Endodermal cell (in vitro differentiated cells): Measurements from ENCODE around the gene TDRD9. TPM values are rescaled to one million over a fixed set of nuclear protein-coding genes. Genes with fewer than 3 reads are reported as not detected.

Experiments used
- DNase-seq: peaks from one replicate; pipeline ENCODE4 v3.0.0-alpha.2; 2017
- H3K27ac ChIP-seq: 2 replicates; pipeline ENCODE4 v1.5.1; 2013; ENCODE audit warnings: mild to moderate bottlenecking, low read depth, low read length, moderate library complexity
- H3K27me3 ChIP-seq: 2 replicates; pipeline ENCODE4 v1.6.1; 2013; ENCODE audit warnings: mild to moderate bottlenecking, low read length, moderate library complexity; ENCODE audit not compliant: insufficient read depth, control insufficient read depth, poor library complexity, severe bottlenecking
- H3K36me3 ChIP-seq: 2 replicates; pipeline ENCODE4 v1.7.0; 2013; ENCODE audit warnings: mild to moderate bottlenecking, low read length, moderate library complexity; ENCODE audit not compliant: control insufficient read depth, insufficient read depth
- H3K4me1 ChIP-seq: one replicate; pipeline ENCODE4 v1.7.0; 2013; ENCODE audit warnings: low read length; ENCODE audit not compliant: control insufficient read depth, insufficient read depth
- H3K4me3 ChIP-seq: 2 replicates; pipeline ENCODE4 v1.5.1; 2013; ENCODE audit warnings: mild to moderate bottlenecking, low read length, moderate library complexity
- H3K9ac ChIP-seq: 2 replicates; pipeline ENCODE4 v1.6.1; 2013; ENCODE audit warnings: mild to moderate bottlenecking, low read length, moderate library complexity; ENCODE audit not compliant: poor library complexity, severe bottlenecking; ENCODE audit errors: extremely low read depth
- H3K9me3 ChIP-seq: 2 replicates; pipeline ENCODE4 v1.6.1; 2013; ENCODE audit warnings: mild to moderate bottlenecking, low read length, moderate library complexity; ENCODE audit not compliant: control insufficient read depth
- H3K27ac Mint-ChIP-seq: 2 replicates; pipeline ENCODE4 v1.8.0; 2020; ENCODE audit warnings: mixed read lengths
- H3K27me3 Mint-ChIP-seq: 2 replicates; pipeline ENCODE4 v1.8.0; 2021; ENCODE audit warnings: mild to moderate bottlenecking, mixed read lengths; ENCODE audit not compliant: insufficient read depth
- H3K36me3 Mint-ChIP-seq: 2 replicates; pipeline ENCODE4 v1.8.0; 2020; ENCODE audit warnings: low read depth, mixed read lengths
- H3K4me1 Mint-ChIP-seq: 2 replicates; pipeline ENCODE4 v1.8.0; 2020; ENCODE audit warnings: mixed read lengths
- H3K4me3 Mint-ChIP-seq: 2 replicates; pipeline ENCODE4 v1.8.0; 2020; ENCODE audit warnings: mild to moderate bottlenecking, moderate library complexity, mixed read lengths
- H3K9me3 Mint-ChIP-seq: 2 replicates; pipeline ENCODE4 v1.8.0; 2020; ENCODE audit warnings: mild to moderate bottlenecking, mixed read lengths
- CTCF ChIP-seq: fragments of 200-600 bp; sonication (generic); conservative IDR thresholded peaks from 2 replicates; pipeline ENCODE4 v1.5.0; 2021; ENCODE audit warnings: antibody characterized with exemption, mild to moderate bottlenecking
- WGBS, 2 experiments: methylation state at CpG; one replicate each; pipeline versions ENCODE4 v1.1.5 to v1.1.7; 2013; ENCODE audit warnings: missing lambda C conversion rate in 2 of 2, mixed read lengths in 1 of 2; ENCODE audit not compliant: insufficient coverage in 1 of 2, insufficient read length in 1 of 2; 5-methylcytosine and 5-hydroxymethylcytosine counted together
- total RNA-seq, 2 donors: library from RNA; stranded (reverse); fragmentation: NEBNext Ultra II Directional in 1 of 2; extraction: Animal tissue kit (Norgen Biotek cat#: 25700) in 1 of 2; gene quantifications; 2 replicates in 1 of 2; 3 replicates in 1 of 2; pipeline ENCODE4 v1.2.1, GENCODE V29; 2021

The TDRD9 gene
- total RNA-seq, 2 donors from 2014 or later, result not detected

GRCh38 chr14:103894723-103895059, 33.6 kb upstream of the TDRD9 start:
- DNase-seq, result no peak
- WGBS, 2 experiments, result 83 to 100% methylated on average over 3 to 7 of the region's 7 CpGs

GRCh38 chr14:103896578-103896977, 31.7 kb upstream of the TDRD9 start:
- Histone ChIP-seq H3K4me3 (no peak overlapping the region), H3K27me3 (no peaks in the 10 kb centered on the region), H3K4me1 (no peaks in the 10 kb centered on the region), H3K9me3 (no peaks in the 10 kb centered on the region), H3K36me3 (no peaks in the 10 kb centered on the region), H3K9ac (no peak overlapping the region), H3K27ac (no peak overlapping the region)
- no peaks in the 10 kb centered on the region for H3K36me3 Mint-ChIP-seq
- peaks cover 6% of the 10 kb centered on the region for H3K9me3 Mint-ChIP-seq
- H3K4me3 Mint-ChIP-seq, result no peak overlapping the region
- no peak overlapping the region for H3K27ac Mint-ChIP-seq
- WGBS, 2 experiments, result 70 to 76% methylated on average over 4 to 5 of the region's 6 CpGs
- DNase-seq, result peak; percentile 42
- peaks cover 8% of the 10 kb centered on the region for H3K27me3 Mint-ChIP-seq
- TF ChIP-seq CTCF, result no peak
- no peaks in the 10 kb centered on the region for H3K4me1 Mint-ChIP-seq

More at GRCh38 chr14:103894723-103895059, 33.6 kb upstream of the TDRD9 start:
- no peaks in the 10 kb centered on the region for H3K4me1 Mint-ChIP-seq
- no peak for TF ChIP-seq CTCF
- no peaks in the 10 kb centered on the region for H3K4me1 ChIP-seq
- no peak overlapping the region for H3K4me3 Mint-ChIP-seq
- H3K27ac Mint-ChIP-seq, result no peak overlapping the region
- H3K36me3 ChIP-seq, result no peaks in the 10 kb centered on the region
- H3K27me3 ChIP-seq, result no peaks in the 10 kb centered on the region
- H3K9me3 Mint-ChIP-seq, result peaks cover 6% of the 10 kb centered on the region
- H3K4me3 ChIP-seq, result no peak overlapping the region
- H3K36me3 Mint-ChIP-seq, result no peaks in the 10 kb centered on the region
- no peaks in the 10 kb centered on the region for H3K9me3 ChIP-seq
- no peak overlapping the region for H3K27ac ChIP-seq
- no peak overlapping the region for H3K9ac ChIP-seq
- peaks cover 8% of the 10 kb centered on the region for H3K27me3 Mint-ChIP-seq

GRCh38 chr14:103897075-103897947, 30.9 kb upstream of the TDRD9 start:
- no peaks in the 10 kb centered on the region for H3K36me3 Mint-ChIP-seq
- H3K4me3 Mint-ChIP-seq, result no peak overlapping the region
- DNase-seq, result no peak
- H3K9me3 Mint-ChIP-seq, result peaks cover 6% of the 10 kb centered on the region
- no peaks in the 10 kb centered on the region for H3K36me3 ChIP-seq
- no peak overlapping the region for H3K4me3 ChIP-seq
- TF ChIP-seq CTCF, result no peak
- 84% methylated on average over 17 to 27 of the region's 27 CpGs for WGBS, 2 experiments
- peaks cover 8% of the 10 kb centered on the region for H3K27me3 Mint-ChIP-seq
- H3K9ac ChIP-seq, result no peak overlapping the region
- H3K27ac ChIP-seq, result no peak overlapping the region
- H3K27me3 ChIP-seq, result no peaks in the 10 kb centered on the region
- H3K27ac Mint-ChIP-seq, result no peak overlapping the region
- no peaks in the 10 kb centered on the region for H3K4me1 Mint-ChIP-seq
- no peaks in the 10 kb centered on the region for H3K4me1 ChIP-seq
- no peaks in the 10 kb centered on the region for H3K9me3 ChIP-seq
